HG02623 (cell line): Measurements from ENCODE around the gene SSX2IP.
"Not testable (repeated sequence)": the region's sequence is repeated elsewhere in the genome, so short reads cannot be mapped to it uniquely, and the experiment has no call there.

Source experiments
- ATAC-seq: cut with Tn5 transposase; IDR thresholded peaks from one replicate; pipeline ENCODE4 v1.9.1; 2021; ENCODE audit warnings: moderate library complexity; ENCODE audit not compliant: unreplicated experiment

Gene SSX2IP

GRCh38 chr1:84690397-84691121, at the start of gene SSX2IP:
Gene SSX2IP (minus strand): TSS chr1:84690461. CDS start chr1:84671219, 19,242 bp downstream.
- peak; percentile 93 for ATAC-seq

- ATAC-seq, result no peak
Measured at GRCh38 chr1:84738237-84738636, 48.0 kb upstream of the SSX2IP start.

GRCh38 chr1:84737590-84737989, 47.3 kb upstream of the SSX2IP start:
- ATAC-seq, result no peak

GRCh38 chr1:84736944-84737343, 46.7 kb upstream of the SSX2IP start:
- no peak for ATAC-seq

GRCh38 chr1:84736445-84736844, 46.2 kb upstream of the SSX2IP start:
- no peak for ATAC-seq

- ATAC-seq, result no peak
Measured at GRCh38 chr1:84735483-84735882, 45.2 kb upstream of the SSX2IP start.

GRCh38 chr1:84732520-84732919, 42.3 kb upstream of the SSX2IP start:
- no peak for ATAC-seq

- no peak for ATAC-seq
Measured at GRCh38 chr1:84731519-84731918, 41.3 kb upstream of the SSX2IP start.

- not testable (repeated sequence) for ATAC-seq
Measured at GRCh38 chr1:84727711-84728110, 37.5 kb upstream of the SSX2IP start.

GRCh38 chr1:84726593-84727499, 36.6 kb upstream of the SSX2IP start:
- ATAC-seq, result no peak

GRCh38 chr1:84724128-84724860, 34.0 kb upstream of the SSX2IP start:
- ATAC-seq, result no peak

GRCh38 chr1:84722794-84723193, 32.5 kb upstream of the SSX2IP start:
- ATAC-seq, result no peak

- ATAC-seq, result not testable (repeated sequence)
Measured at GRCh38 chr1:84721872-84722271, 31.6 kb upstream of the SSX2IP start.

GRCh38 chr1:84721152-84721551, 30.9 kb upstream of the SSX2IP start:
- ATAC-seq, result no peak

- ATAC-seq, result peak; percentile 54
Measured at GRCh38 chr1:84720221-84720780, 30.0 kb upstream of the SSX2IP start.

- no peak for ATAC-seq
Measured at GRCh38 chr1:84719543-84720217, 29.4 kb upstream of the SSX2IP start.

- ATAC-seq, result no peak
Measured at GRCh38 chr1:84715342-84716019, 25.2 kb upstream of the SSX2IP start.

GRCh38 chr1:84712276-84712874, 22.1 kb upstream of the SSX2IP start:
- ATAC-seq, result no peak

- ATAC-seq, result no peak
Measured at GRCh38 chr1:84711869-84712268, 21.6 kb upstream of the SSX2IP start.
